GM21786 (cell line): ENCODE measurements around the gene KCNH2.

Experiments used
- ATAC-seq: cut with Tn5 transposase; IDR thresholded peaks from one replicate; pipeline ENCODE4 v1.9.1; 2021; ENCODE audit not compliant: unreplicated experiment

KCNH2 gene

DNA sequence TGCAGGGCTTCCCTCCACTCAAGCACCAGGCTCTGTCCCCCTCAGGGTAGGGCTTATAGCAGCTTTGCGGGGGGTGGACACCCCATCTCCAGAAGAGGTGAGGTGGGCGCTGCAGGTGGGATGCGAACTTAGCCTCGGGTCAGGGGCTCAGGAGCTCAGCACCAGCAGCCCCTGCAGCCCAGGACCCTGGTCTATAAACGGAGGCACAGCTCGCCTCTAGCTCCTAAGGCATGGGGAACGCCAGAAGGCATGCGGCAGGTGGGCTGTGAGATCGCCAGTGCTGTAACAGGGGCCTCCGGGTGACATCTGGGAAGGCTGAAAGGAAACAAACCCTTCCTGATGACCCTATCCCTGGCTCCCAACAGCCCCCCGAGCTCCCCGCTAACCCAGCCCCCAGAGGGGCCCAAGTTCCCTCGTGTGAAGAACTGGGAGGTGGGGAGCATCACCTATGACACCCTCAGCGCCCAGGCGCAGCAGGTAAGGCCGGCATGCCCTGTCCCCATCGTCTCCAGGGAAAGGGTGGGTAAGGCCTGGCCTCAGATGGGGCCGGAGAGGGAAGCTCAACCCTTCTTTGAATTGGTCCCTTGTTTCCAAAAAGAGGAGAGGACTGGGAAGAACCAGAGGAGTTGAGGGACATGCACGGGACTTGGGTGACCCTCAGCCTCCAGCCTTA, 16.9 kb upstream of the KCNH2 start:
- ATAC-seq: no peak

- ATAC-seq: no peak
Observed at GRCh38 chr7:150994141-150994837, 16.2 kb upstream of the KCNH2 start.

GRCh38 chr7:150993511-150993910, 15.4 kb upstream of the KCNH2 start:
- ATAC-seq: no peak

DNA sequence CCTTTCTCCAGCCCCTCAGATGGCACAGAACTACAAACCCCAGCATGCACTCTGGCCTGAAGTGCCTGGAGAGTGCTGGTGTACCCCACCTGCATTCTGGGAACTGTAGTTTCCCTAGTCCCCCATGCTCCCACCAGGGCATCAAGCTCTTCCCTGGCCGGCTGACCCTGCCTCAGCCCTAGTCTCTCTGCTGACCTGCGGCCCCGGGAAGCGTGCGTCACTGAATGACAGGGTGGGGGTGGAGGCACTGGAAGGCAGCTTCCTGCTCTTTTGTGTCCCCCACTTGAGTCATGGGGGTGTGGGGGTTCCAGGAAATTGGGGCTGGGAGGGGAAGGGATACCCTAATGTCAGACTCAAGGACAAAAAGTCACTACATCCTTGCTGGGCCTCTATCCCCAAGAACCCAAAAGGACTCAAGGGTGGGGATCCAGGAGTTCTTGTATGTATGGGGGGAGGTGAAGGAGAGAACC, 14.7 kb upstream of the KCNH2 start:
- ATAC-seq: peak; percentile 63

GRCh38 chr7:150992051-150992640, 14.0 kb upstream of the KCNH2 start:
- no peak for ATAC-seq

GRCh38 chr7:150990416-150991186, 12.5 kb upstream of the KCNH2 start, which contains the start of gene NOS3:
Gene NOS3 (plus strand): TSS chr7:150991017. CDS start chr7:150993804, 2,787 bp downstream.
- ATAC-seq: no peak

DNA sequence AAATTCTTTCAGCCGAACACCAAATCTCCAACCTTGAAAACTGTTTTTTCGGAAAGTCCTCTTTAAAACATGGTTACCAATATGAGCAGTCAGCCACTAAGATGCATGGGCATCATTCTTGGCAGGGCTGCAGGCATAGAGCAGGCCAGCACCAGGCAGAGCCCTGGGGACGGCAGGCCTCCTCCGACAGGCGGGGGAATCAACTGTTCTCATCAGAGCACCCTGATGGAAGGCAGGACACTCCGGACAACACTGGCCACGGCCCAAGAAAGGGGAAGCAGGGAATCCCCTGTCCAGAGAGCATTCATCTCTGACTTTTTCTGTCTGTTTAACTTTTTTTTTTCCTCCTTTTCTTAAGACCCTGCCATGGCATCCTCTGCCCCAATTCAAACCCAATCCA, 11.3 kb upstream of the KCNH2 start:
- no peak for ATAC-seq

GRCh38 chr7:150988230-150989226, 10.4 kb upstream of the KCNH2 start:
- ATAC-seq: no peak

GRCh38 chr7:150986556-150986955, 8.4 kb upstream of the KCNH2 start:
- no peak for ATAC-seq

DNA sequence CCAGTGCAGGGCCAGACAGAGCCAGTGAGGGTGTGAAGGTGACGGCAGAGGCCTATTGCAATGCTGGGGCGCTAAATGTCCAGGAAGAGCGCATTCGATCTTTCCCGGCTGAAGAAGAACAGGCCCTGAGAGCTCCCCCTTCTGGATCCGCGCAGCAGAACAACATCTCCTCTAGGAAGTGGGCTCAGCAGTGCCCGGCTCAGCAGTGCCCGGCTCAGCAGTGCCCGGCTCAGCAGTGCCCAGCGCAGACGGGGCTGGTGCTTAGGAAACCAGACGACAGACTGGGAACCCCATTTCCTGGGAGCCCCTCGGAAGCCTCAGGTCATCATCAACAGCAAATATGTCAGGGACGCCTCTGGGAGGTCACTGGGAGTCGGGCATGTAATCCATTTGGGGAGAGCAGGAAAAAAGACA, 8.0 kb upstream of the KCNH2 start:
- ATAC-seq: peak; percentile 52

DNA sequence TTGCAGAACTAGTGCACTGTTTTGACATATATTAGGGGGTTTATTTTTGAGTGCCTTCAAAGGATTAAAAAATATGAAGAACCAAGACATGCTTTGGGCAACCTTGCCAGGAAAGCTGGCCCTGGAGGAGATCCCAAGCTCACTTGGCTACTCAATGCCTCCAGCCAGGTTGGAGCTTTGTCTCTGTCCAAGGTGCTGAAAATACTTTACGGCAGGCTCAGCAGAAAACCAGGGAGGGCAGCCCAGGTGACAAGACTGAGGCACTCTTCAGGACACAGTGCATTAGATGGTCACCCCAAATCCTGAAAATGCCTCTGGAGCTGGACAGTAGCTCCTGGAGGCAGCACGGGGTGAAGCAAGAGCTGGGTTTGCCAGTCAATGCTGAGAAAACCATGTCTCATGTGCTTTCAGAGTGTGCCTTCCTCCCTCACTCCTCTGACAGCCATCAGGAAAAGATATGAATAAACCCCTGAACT, 5.8 kb upstream of the KCNH2 start:
- ATAC-seq: no peak

DNA sequence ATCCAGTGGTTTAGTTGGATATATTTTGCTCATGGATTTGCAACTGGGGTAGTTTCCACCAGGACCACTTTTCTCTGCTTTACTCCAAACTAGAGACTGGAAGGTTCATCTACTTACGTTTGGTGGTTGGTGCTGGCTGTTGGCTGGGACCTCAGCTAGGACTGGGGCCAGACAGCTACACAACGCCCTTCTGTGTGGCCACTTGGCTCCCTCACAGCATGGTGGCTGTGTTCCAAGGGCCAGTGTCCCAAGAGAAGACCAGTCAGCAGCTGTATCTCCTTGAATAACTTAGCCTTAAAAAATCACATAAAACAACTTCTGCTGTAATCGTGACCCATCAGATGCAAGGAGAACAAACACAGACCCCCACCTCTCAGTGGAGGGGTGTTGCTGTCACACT, 4.2 kb upstream of the KCNH2 start:
- no peak for ATAC-seq

GRCh38 chr7:150981644-150982043, 3.5 kb upstream of the KCNH2 start:
- no peak for ATAC-seq

GRCh38 chr7:150980663-150981062, 2.5 kb upstream of the KCNH2 start:
- ATAC-seq: no peak

GRCh38 chr7:150979713-150980390, 1.7 kb upstream of the KCNH2 start:
- no peak for ATAC-seq

- ATAC-seq: no peak
Observed at GRCh38 chr7:150977382-150978125, 567 bp downstream of the KCNH2 start.

GRCh38 chr7:150976529-150977381, 1.4 kb downstream of the KCNH2 start:
- ATAC-seq: no peak
